Measurements from ENCODE around the gene DNAJC15.

Gene DNAJC15

GRCh38 chr13:43085545-43085944 lies 62.2 kb downstream of the DNAJC15 start:
- DNase-seq (ENCODE audit: low read depth in 2 of 2), result no peak

GRCh38 chr13:43086181-43086580 lies 62.8 kb downstream of the DNAJC15 start:
- no peak for DNase-seq (ENCODE audit: low read depth in 2 of 2)

GRCh38 chr13:43088093-43088511 lies 64.7 kb downstream of the DNAJC15 start:
- DNase-seq (ENCODE audit: low read depth in 2 of 2), result no peak

- no peak for DNase-seq (ENCODE audit: low read depth in 2 of 2)
Observed at GRCh38 chr13:43089912-43090498, 66.6 kb downstream of the DNAJC15 start.

- no peak for DNase-seq (ENCODE audit: low read depth in 2 of 2)
Observed at GRCh38 chr13:43094901-43095300, 71.5 kb downstream of the DNAJC15 start.

GRCh38 chr13:43095771-43096719 lies 72.7 kb downstream of the DNAJC15 start:
- DNase-seq (ENCODE audit: low read depth in 2 of 2), result no peak

GRCh38 chr13:43100667-43101066 lies 77.3 kb downstream of the DNAJC15 start:
- no peak for DNase-seq (ENCODE audit: low read depth in 2 of 2)

- no peak for DNase-seq (ENCODE audit: low read depth in 2 of 2)
Observed at GRCh38 chr13:43102304-43102703, 78.9 kb downstream of the DNAJC15 start.

GRCh38 chr13:43107780-43108179 lies 84.4 kb downstream of the DNAJC15 start:
- no peak for DNase-seq (ENCODE audit: low read depth in 2 of 2)

GRCh38 chr13:43110036-43110435 lies 86.7 kb downstream of the DNAJC15 start:
- no peak for DNase-seq (ENCODE audit: low read depth in 2 of 2)

GRCh38 chr13:43110658-43111057 lies 87.3 kb downstream of the DNAJC15 start:
- no peak for DNase-seq (ENCODE audit: low read depth in 2 of 2)

GRCh38 chr13:43111559-43112400 lies 88.4 kb downstream of the DNAJC15 start:
- no peak for DNase-seq (ENCODE audit: low read depth in 2 of 2)

GRCh38 chr13:43113603-43114002 lies 90.2 kb downstream of the DNAJC15 start:
- DNase-seq (ENCODE audit: low read depth in 2 of 2), result no peak

GRCh38 chr13:43114504-43114903 lies 91.1 kb downstream of the DNAJC15 start:
- no peak for DNase-seq (ENCODE audit: low read depth in 2 of 2)

- DNase-seq (ENCODE audit: low read depth in 2 of 2), result no peak
Observed at GRCh38 chr13:43115141-43115540, 91.8 kb downstream of the DNAJC15 start.

GRCh38 chr13:43116242-43116641 lies 92.9 kb downstream of the DNAJC15 start:
- no peak for DNase-seq (ENCODE audit: low read depth in 2 of 2)

- DNase-seq (ENCODE audit: low read depth in 2 of 2), result no peak
Observed at GRCh38 chr13:43118521-43118920, 95.1 kb downstream of the DNAJC15 start.

- DNase-seq (ENCODE audit: low read depth in 2 of 2), result no peak
Observed at GRCh38 chr13:43119206-43119605, 95.8 kb downstream of the DNAJC15 start.

- no peak for DNase-seq (ENCODE audit: low read depth in 2 of 2)
Observed at GRCh38 chr13:43122791-43123190, 99.4 kb downstream of the DNAJC15 start.

GRCh38 chr13:43123856-43124255 lies 100.5 kb downstream of the DNAJC15 start:
- DNase-seq (ENCODE audit: low read depth in 2 of 2), result no peak

- DNase-seq (ENCODE audit: low read depth in 2 of 2), result no peak
Observed at GRCh38 chr13:43124490-43124889, 101.1 kb downstream of the DNAJC15 start.

- no peak for DNase-seq (ENCODE audit: low read depth in 2 of 2)
Observed at GRCh38 chr13:43126420-43126819, 103.0 kb downstream of the DNAJC15 start.

Data from stimulated activated CD4-positive, alpha-beta T cell treated with anti-CD3 and anti-CD28 coated beads, Interleukin-1b, Interleukin-23, amount 100 ng/mL, for 4 hours (primary cell).